HAP-1 (cell line): ENCODE measurements around the gene YPEL5.

Source experiments
- DNase-seq, 2 experiments: peaks; one replicate each; pipeline ENCODE4 v3.0.0-alpha.2; 2016 to 2020; ENCODE audit warnings: low spot score in 2 of 2
- H3K27me3 ChIP-seq: fragments of 250-450 bp; sonication (Bioruptor Pico); 2 replicates; pipeline ENCODE4 v1.5.1; 2020; ENCODE audit warnings: low read depth, mild to moderate bottlenecking, moderate library complexity
- H3K36me3 ChIP-seq: fragments of 250-450 bp; sonication (Bioruptor Pico); replicated peaks from 2 replicates; pipeline ENCODE4 v1.5.1; 2020; ENCODE audit warnings: mild to moderate bottlenecking
- H3K4me1 ChIP-seq: fragments of 250-450 bp; sonication (Bioruptor Pico); 2 replicates; pipeline ENCODE4 v1.5.1; 2020; ENCODE audit warnings: mild to moderate bottlenecking
- H3K4me3 ChIP-seq: fragments of 250-450 bp; sonication (Bioruptor Pico); 2 replicates; pipeline ENCODE4 v1.5.1; 2020; ENCODE audit warnings: mild to moderate bottlenecking, moderate library complexity
- H3K9me3 ChIP-seq: fragments of 250-450 bp; sonication (Bioruptor Pico); 2 replicates; pipeline ENCODE4 v1.5.1; 2020; ENCODE audit warnings: mild to moderate bottlenecking, moderate library complexity
- in situ Hi-C: fragments of 300-500 bp; cut with MboI; formaldehyde crosslinking; loops from 3 replicates; pipeline ENCODE4 v1.14.3; 2020; ENCODE audit warnings: low sequenced_read_pairs, inconsistent platforms, mixed read lengths

The YPEL5 gene

GRCh38 chr2:30164131-30164925, 17.5 kb downstream of the YPEL5 start:
- DNase-seq, result no peak
- no peaks in the 10 kb centered on the region for H3K9me3 ChIP-seq
- H3K4me3 ChIP-seq, result no peak overlapping the region
- in situ Hi-C loops, result loop anchor here (25.0 kb wide), 2 partner anchors 998 to 1173 kb away; no protein-coding TSS in a partner anchor
- no peaks in the 10 kb centered on the region; the same call in 1 of the 2 replicates for H3K36me3 ChIP-seq
- no peaks in the 10 kb centered on the region for H3K27me3 ChIP-seq
- no peaks in the 10 kb centered on the region for H3K4me1 ChIP-seq

GRCh38 chr2:30165050-30165520, 18.3 kb downstream of the YPEL5 start:
- peak; percentile 83 to 92 for DNase-seq
- Histone ChIP-seq H3K4me1 (no peaks in the 10 kb centered on the region), H3K27me3 (no peaks in the 10 kb centered on the region), H3K4me3 (no peak overlapping the region), H3K36me3 (no peaks in the 10 kb centered on the region; the same call in 1 of the 2 replicates), H3K9me3 (no peaks in the 10 kb centered on the region)
- in situ Hi-C loops, result loop anchor here (5.0 to 25.0 kb wide), 3 partner anchors 542 to 1172 kb away; no protein-coding TSS in a partner anchor

DNA sequence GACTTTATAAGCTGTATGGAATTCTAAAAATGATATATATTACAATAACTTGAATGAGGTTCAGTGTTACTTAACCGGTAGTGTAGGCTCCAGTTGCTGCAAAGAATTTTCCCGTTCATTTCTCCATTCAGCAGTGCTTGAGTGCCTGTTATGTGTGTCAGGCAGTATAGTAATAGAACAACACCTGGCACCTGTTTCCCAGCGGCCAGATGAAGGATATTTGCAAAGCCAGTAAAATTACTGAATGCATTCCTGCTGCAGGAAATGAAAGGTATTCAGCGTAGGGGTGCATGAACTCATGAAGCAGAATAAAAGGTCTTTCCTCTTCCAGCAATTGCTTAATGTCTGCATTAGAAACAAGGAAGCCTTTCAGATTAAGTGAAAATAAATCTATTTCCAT, 18.8 kb downstream of the YPEL5 start:
- Histone ChIP-seq H3K4me1 (no peaks in the 10 kb centered on the region), H3K27me3 (no peaks in the 10 kb centered on the region), H3K4me3 (no peak overlapping the region), H3K36me3 (no peaks in the 10 kb centered on the region), H3K9me3 (no peaks in the 10 kb centered on the region)
- in situ Hi-C loops, result loop anchor here (5.0 to 25.0 kb wide), 3 partner anchors 542 to 1172 kb away; no protein-coding TSS in a partner anchor
- no peak for DNase-seq

DNA sequence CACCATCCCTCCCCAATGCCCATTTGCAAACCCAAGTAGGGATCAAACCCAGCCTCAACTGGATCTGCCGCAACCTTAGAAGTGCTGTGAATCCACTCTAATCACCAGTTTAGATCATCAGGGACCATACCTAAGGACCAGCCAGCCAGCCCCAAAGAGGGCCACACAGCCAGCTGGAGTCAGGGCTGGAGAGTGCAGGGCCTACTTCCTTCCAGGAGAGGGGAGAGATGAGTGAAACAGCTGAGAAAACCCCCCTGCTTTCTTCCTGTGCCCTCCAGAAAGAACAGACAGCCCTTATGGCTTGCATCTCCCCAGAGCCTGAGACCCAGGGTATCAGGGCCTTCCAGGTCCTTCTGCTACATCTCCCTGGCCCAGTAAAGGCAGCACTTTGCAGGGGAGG, 25.8 kb downstream of the YPEL5 start:
- in situ Hi-C loops, result loop anchor here (25.0 kb wide), 2 partner anchors 990 to 1165 kb away; no protein-coding TSS in a partner anchor
- no peak for DNase-seq
- H3K27me3 ChIP-seq, result no peaks in the 10 kb centered on the region
- no peaks in the 10 kb centered on the region for H3K36me3 ChIP-seq
- H3K4me1 ChIP-seq, result no peaks in the 10 kb centered on the region
- H3K4me3 ChIP-seq, result no peak overlapping the region
- no peaks in the 10 kb centered on the region for H3K9me3 ChIP-seq

- in situ Hi-C loops, result no loop called here
These were observed 30.6 kb downstream of the YPEL5 start for GRCh38 chr2:30177440-30177839.

GRCh38 chr2:30177956-30178355, 31.1 kb downstream of the YPEL5 start:
- Histone ChIP-seq H3K4me1 (no peaks in the 10 kb centered on the region), H3K27me3 (no peaks in the 10 kb centered on the region), H3K36me3 (no peaks in the 10 kb centered on the region), H3K4me3 (no peak overlapping the region), H3K9me3 (no peaks in the 10 kb centered on the region)
- in situ Hi-C loops, result no loop called here
- DNase-seq, result no peak

More at GRCh38 chr2:30177440-30177839, 30.6 kb downstream of the YPEL5 start:
- Histone ChIP-seq H3K9me3 (no peaks in the 10 kb centered on the region), H3K4me1 (no peaks in the 10 kb centered on the region), H3K36me3 (no peaks in the 10 kb centered on the region), H3K4me3 (no peak overlapping the region), H3K27me3 (no peaks in the 10 kb centered on the region)
- DNase-seq, result no peak

DNA sequence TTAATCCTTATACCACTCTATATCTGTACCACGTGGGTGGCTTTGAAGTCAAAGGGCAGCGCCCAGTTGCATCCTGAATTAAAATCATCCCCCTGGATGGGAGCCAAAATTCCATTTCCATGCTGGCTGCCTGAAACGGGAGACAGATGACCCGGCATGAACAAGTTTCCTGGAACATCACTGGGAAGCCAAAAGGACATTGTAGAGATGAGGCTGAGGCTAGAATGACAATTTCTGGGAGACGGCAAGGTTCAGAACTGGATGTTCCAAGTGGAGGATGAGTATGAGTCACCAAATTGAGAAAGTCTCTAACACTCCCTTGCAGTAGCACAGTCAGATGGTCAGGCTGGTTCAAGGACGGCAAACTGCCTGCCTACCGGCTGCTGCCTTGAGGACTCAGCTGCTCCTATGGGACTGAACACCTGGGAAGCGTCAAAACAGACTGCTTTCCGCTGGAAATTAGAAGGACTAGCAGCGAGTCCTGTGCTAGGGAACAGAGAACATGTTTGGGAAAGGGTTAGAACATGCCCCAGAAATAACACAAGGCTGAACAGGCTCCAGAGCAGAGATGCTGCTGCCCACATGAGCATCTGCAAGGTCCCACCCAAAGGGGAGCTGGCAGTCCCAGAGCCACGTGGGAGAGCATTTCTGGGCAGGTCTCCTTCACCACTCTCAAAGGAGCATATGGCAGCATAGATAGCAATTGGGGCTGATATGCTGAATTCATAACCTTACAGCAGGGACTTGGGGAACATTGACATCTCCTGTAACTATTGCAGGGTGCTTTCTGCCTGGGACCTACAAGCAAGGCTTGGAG, 32.0 kb downstream of the YPEL5 start:
- Histone ChIP-seq H3K4me3 (no peak overlapping the region), H3K9me3 (no peaks in the 10 kb centered on the region), H3K36me3 (no peaks in the 10 kb centered on the region), H3K4me1 (no peaks in the 10 kb centered on the region), H3K27me3 (no peaks in the 10 kb centered on the region)
- in situ Hi-C loops, result no loop called here
- DNase-seq, result no peak

GRCh38 chr2:30179536-30179935, 32.7 kb downstream of the YPEL5 start:
- no peaks in the 10 kb centered on the region for H3K27me3 ChIP-seq
- no peaks in the 10 kb centered on the region for H3K4me1 ChIP-seq
- in situ Hi-C loops, result no loop called here
- DNase-seq, result no peak
- H3K9me3 ChIP-seq, result no peaks in the 10 kb centered on the region
- H3K4me3 ChIP-seq, result no peak overlapping the region
- H3K36me3 ChIP-seq, result no peaks in the 10 kb centered on the region

- H3K4me3 ChIP-seq, result no peak overlapping the region
- no peaks in the 10 kb centered on the region for H3K4me1 ChIP-seq
- DNase-seq, result no peak
- in situ Hi-C loops, result no loop called here
- no peaks in the 10 kb centered on the region for H3K9me3 ChIP-seq
- no peaks in the 10 kb centered on the region for H3K36me3 ChIP-seq
- H3K27me3 ChIP-seq, result no peaks in the 10 kb centered on the region
These were observed 33.4 kb downstream of the YPEL5 start for GRCh38 chr2:30180226-30180625.

DNA sequence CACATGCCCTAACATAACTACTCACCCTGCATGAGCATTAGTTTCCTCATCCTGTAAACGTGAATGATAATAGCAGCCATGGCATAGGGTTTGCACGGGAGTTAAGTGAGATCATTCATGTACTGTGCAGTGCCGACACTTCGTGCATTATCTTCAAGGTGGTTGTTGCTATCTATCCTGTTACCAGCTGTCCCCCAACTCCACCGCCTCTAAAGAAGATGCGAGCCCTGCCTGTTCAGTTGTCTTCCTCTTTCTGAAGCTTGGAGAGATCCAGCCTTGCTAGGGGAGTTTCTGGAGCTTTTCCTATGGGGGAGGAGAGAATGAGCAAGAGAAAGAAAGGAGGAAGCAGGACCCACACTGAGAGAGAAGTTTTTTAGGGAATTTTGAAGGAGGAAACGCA, 34.4 kb downstream of the YPEL5 start:
- in situ Hi-C loops, result no loop called here
- Histone ChIP-seq H3K4me1 (no peaks in the 10 kb centered on the region), H3K36me3 (no peaks in the 10 kb centered on the region), H3K4me3 (no peak overlapping the region), H3K27me3 (peaks cover 3% of the 10 kb centered on the region; the same call in 1 of the 2 replicates), H3K9me3 (no peaks in the 10 kb centered on the region)
- DNase-seq, result no peak

DNA sequence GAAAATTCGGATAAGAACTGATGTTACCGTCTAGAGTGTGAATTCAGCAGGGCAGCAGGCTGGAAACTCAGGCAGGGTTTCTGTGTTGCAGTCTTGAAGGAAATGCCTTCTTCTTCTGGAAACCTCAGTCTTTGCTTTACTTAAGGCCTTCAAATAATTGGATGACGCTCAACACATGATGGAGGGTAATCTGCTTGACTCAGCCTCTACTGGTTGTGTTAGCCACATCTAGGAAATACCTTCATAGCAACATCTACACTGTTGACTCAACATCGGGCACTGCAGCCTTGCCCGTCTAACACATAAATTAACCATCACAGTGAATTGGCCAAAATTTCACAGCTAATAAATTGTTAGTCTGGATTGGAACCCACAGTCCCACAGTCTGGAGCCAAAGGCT, 37.2 kb downstream of the YPEL5 start:
- no peaks in the 10 kb centered on the region for H3K36me3 ChIP-seq
- no peak for DNase-seq
- no peak overlapping the region for H3K4me3 ChIP-seq
- in situ Hi-C loops, result no loop called here
- H3K9me3 ChIP-seq, result no peaks in the 10 kb centered on the region
- H3K4me1 ChIP-seq, result peaks cover 9% of the 10 kb centered on the region
- peaks cover 3% of the 10 kb centered on the region; the same call in 1 of the 2 replicates for H3K27me3 ChIP-seq

DNA sequence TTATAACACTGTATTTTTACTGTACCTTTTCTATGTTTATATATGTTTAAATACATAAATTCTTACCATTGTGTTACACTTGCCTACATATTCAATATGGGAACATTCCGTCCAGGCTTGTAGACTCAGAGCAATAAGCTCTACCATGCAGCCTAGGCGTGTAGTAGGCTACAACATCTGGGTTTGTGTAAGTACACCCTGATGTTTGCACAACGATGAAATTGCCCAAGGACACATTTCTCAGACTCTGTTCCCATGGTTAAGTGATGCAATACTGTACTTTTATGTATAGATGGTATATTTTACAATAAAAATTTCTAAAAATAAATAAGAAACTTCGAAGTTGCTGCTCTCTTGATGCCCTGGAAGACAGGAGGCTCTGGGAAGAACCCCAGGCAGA, 38.4 kb downstream of the YPEL5 start:
- peaks cover 10% of the 10 kb centered on the region for H3K4me1 ChIP-seq
- peaks cover 3% of the 10 kb centered on the region; the same call in 1 of the 2 replicates for H3K27me3 ChIP-seq
- no peaks in the 10 kb centered on the region for H3K36me3 ChIP-seq
- DNase-seq, result no peak
- H3K4me3 ChIP-seq, result no peak overlapping the region
- in situ Hi-C loops, result no loop called here
- H3K9me3 ChIP-seq, result no peaks in the 10 kb centered on the region; the same call in 1 of the 2 replicates

DNA sequence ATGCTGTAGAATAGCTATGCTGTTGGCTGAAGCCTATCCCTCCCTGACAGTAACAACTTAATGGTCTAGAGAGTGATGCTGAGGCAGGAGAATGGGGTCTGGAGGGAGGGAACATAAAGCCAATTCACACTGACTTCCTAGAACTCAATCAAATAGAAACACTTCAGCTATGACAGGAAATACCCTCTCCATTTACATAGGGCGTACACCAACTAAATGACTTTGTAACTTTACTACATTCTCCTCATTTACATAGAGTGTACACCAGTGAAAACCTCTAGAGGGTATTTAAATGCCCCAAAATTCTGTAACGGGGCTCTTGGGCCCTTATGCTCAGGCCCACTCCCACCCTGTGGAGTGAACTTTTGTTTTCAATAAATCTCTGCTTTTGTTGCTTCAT, 41.5 kb downstream of the YPEL5 start:
- Histone ChIP-seq H3K27me3 (peaks cover 3% of the 10 kb centered on the region; the same call in 1 of the 2 replicates), H3K4me3 (no peak overlapping the region), H3K9me3 (no peaks in the 10 kb centered on the region; the same call in 1 of the 2 replicates), H3K4me1 (peaks cover 10% of the 10 kb centered on the region), H3K36me3 (no peaks in the 10 kb centered on the region)
- no peak for DNase-seq
- in situ Hi-C loops, result no loop called here
